Renal pelvis (tissue), 4 donors: ENCODE measurements around the gene CALML3. TPM values are rescaled to one million over a fixed set of nuclear protein-coding genes. Genes with fewer than 3 reads are reported as not detected.
"Not testable (repeated sequence)": the region's sequence is repeated elsewhere in the genome, so short reads cannot be mapped to it uniquely, and the experiment has no call there.

Source experiments
- DNase-seq: peaks from one replicate; pipeline ENCODE4 v3.0.0-alpha.2; 2013
- polyA plus RNA-seq, 3 donors: library from polyadenylated mRNA; unstranded; fragments of 120-200 nt; gene quantifications; one replicate each; pipeline ENCODE4 v1.2.1, GENCODE V29; 2013; ENCODE audit not compliant: insufficient read length in 3 of 3

CALML3 gene
- polyA plus RNA-seq, 3 donors, result 0.03 TPM; not detected in 2

- DNase-seq, result no peak
These were observed 28.8 kb downstream of the CALML3 start for GRCh38 chr10:5553400-5554170.

- DNase-seq, result no peak
These were observed 30.3 kb downstream of the CALML3 start for GRCh38 chr10:5555021-5555510.

- DNase-seq, result no peak
These were observed 31.1 kb downstream of the CALML3 start for GRCh38 chr10:5555881-5556280.

- DNase-seq, result no peak
These were observed 31.8 kb downstream of the CALML3 start for GRCh38 chr10:5556576-5556975.

DNA sequence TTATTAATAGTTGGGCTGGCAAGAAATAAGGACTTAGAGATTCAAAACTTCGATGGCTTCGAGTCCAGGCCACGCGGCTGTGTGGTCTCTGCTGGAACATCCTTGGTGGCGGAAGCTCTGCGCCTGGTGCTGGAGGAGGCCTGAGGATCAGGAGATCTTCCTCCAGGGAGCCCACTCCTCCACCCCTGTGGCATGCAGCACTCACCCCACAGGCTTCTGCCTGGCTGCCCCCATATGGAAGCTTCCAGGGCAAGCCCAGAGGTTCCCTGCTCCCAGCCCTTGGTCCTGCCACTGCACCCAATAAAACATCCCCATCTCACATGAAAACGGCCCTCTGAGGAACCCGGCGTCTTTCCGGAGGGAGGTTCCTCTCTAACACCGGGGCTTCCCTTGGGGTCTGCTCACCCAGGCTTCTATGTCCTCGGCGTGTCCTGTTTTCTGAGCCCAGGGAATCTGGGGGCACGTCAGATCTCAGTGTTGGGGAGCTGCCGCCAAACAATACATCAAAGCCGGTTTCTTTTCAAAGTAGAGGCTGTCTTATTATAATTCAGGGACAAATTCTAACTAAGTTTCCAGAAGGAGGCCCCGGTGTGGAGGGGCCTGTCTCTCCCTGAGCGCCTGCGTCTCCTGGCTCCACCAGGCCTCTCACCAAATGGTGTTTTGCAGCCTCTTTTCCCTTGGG is 32.4 kb downstream of the CALML3 start:
- no peak for DNase-seq

DNA sequence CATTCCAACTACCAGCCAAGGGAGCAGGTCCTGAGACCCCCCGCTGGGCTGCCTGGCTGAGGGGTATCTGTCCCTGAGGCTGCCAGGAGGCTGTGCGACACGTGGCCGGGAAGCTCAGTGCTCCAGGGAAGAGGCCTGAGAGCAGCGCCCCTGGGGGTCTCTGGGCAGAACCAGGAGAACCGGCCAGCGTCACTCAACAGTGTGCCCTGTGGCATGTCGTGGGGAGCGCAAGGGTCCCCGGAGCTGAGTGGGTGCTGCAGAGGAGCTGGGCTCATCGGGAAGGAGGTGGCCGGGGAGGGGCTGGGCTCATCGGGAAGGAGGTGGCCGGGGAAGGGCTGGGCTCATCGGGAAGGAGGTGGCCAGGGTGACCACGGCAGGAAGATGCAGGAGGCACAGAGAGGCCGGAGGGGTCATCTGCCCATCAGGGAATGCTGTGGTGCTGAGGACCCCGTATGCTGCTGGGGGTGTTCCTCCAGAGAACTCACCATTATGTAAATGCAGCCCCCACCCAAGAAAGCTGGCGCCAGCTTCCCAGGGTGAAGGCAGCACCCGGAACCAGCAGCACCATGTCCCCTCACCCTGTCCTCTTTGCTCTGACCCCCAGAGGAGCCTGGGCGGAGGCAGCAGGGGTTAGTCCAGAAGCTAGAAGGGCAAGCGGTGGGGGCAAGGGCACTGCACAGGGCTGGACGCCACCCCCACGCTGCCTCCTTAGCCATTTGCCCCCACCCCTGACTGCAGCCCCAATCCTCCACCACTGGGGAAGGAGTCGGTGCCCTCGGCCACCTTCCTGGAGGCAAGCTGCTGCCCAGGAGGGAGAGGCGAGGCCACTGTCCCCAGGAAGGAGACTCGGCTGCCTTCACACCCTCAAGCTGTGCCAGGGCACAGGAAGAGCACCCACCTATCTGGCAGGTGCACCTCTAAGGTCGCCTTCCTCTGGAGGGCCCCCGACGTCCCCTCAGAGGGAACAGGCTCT is 33.3 kb downstream of the CALML3 start:
- DNase-seq, result no peak

- DNase-seq, result not testable (repeated sequence)
These were observed 34.3 kb downstream of the CALML3 start for GRCh38 chr10:5559022-5559421.

DNA sequence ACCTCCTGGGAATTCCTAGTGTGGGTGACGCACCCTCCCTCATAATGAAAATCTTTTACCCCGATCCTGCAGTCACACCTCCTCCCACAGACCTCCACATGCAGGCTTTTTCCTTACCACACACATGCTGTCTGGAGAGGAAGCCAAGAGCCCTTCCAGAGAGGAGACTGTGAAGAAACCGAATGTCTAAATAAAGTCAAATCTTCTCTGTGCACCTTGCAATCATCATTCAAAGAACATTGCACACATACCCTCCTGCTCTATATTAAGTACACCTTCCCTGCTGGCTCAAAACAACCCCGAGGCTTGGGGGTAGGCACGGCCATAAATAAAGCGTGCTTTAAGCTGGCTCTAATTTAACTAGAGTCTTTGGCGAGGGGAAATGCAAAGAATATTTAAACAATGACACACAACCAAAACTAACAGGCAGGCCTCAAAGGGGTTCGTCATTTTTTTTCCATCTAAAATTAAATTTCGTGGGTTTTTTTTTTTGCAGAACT is 34.9 kb downstream of the CALML3 start:
- DNase-seq, result no peak

DNA sequence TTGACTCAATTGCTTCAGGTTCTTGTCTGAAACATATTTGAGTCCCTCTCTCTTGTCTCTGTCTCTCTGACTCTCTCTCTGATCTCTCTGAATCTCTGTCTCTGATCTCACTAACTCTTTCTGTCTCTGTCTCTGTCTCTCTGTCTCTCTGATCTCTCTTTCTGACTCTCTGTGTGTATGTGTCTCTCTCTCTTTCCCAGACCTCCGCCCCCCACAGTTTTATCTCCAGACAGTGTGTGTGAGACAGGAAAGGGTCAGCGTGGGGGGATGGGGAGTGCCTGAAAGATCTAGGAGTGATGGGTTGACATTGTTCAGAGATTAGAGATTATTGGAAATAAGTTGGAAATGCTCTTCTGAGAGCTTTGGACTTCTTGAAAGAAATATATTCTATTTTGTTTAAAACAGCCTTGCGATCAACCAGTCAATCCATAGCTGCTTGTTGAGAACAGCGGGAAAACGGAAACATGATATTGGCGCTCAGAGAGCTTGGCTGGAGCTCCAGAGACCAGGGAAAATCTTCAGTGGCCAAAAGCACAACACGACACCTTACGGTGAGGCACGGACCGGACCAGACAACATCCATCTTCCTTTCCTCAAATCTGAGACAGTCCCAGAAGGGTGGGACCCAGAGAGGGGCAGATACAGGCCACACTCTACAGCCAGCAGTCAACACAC is 35.5 kb downstream of the CALML3 start:
- DNase-seq, result no peak

GRCh38 chr10:5560817-5561703 is 36.3 kb downstream of the CALML3 start:
- no peak for DNase-seq

DNA sequence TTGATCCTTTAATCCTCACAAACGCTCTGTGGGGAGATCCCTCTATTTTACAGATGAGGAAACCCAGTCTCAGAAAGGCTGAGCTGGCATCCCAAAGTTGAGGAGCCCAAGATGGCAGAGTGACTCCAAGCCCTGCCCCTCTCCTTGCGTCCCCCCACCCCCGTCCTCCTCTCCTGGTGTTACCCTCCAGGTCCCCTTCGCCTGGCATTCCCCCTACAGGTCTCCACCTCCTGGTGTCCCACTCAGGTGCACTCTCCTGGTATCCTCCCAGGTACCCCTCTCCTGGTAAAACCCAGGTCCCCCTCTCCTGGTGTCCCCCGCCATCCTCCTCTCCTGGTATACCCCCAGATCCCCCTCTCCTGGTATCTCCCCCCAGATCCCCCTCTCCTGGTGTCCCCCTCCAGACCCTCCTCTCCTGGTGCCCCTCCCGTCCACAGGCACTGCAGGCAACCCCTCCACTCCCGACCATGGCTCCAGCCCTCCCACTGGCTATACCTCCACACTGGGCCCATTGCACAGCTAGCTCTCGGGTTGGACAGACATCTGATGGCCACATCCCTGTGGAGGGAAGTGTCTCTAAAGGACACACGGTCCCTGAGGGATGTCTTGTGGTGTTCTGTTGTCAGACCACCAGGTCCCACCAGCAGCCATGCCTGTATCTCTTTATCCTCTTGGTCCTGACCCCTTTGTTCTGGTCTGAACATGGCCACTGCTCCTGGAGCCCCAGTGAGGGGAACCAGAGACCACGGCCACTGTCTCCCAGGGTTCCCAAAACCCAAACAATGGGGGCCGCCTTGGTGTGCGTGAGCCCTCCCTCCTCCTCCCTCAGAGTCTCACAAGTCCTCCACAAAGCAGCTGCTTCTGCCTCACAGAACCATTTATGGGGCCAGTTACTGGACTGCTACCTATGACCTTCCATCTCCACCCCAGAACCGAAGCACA is 37.2 kb downstream of the CALML3 start:
- no peak for DNase-seq

- no peak for DNase-seq
These were observed 38.7 kb downstream of the CALML3 start for GRCh38 chr10:5563321-5563961.

DNA sequence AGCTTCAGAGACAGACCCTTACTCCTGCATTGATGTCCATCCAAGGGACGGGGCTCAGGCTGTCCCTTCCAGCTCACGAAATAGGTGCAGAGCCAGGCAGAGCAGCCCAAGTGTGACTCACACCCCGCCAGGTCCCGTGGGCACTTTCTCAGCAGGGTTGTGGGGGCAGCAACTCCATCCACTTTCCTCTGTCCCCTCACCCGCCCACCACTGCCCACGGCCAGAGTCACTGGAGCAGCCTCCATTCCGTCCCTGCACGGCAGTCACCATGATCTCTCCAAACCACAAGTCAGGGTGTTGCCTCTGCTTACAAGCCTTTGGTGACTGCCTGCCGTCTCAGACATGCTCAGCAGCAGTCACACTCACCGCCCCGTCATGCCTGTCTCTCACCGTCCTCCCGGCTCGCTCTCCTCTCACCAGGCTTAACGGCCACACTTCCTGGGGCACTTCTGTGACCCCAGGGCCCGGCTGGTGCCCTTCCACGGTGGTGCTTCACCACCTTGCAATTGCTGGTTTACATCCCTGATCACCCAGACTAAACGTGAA is 39.3 kb downstream of the CALML3 start:
- no peak for DNase-seq

GRCh38 chr10:5564537-5565204 is 39.9 kb downstream of the CALML3 start:
- DNase-seq, result no peak

DNA sequence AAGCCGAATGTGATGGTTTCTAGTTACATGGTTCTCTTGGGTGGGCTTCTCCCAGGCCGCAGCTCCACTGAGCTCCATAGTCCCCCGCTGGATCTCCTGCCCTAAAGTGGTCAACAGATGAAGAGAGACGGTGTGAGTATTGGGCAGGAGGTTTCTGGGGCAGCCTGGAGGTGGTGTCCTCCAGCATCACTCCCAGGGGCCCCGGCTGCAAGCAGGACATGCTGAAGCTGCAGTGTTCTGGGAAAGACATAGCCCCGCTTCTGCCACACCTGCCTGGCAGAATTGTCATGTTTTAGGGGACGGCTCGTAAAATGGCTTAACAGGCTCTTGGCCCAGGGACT is 40.4 kb downstream of the CALML3 start:
- no peak for DNase-seq

GRCh38 chr10:5565671-5566581 is 41.2 kb downstream of the CALML3 start:
- no peak for DNase-seq

DNA sequence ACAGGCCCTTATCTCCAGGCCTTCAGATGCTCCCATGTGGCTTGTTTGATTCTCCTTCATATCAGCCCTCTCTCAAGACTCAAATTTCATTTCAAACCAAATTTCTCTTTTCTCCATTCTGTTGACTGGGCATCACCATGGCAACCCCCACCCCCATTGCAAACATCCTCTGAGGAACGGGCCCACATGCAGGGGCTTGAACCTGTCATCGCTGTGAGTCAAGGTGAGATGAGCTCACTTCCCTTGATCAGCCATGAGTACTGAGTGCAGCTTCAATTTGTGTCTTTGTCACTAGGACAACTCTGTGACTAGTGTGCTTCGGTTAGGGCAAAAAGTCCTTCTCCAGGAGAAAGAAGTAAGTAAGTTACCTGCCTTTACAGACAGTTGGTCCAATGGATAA is 41.9 kb downstream of the CALML3 start:
- DNase-seq, result no peak
